ENCODE results near the gene RGS3.

RGS3 gene

GRCh38 chr9:113590991-113591898, 127.7 kb downstream of the RGS3 start:
- H3K27ac Mint-ChIP-seq = peak overlapping the region; percentile 60
- peak; percentile 65 for DNase-seq (ENCODE audit: low spot score)
- H3K4me1 Mint-ChIP-seq (ENCODE audit: low read depth) = peaks cover 28% of the 10 kb centered on the region
- no peaks in the 10 kb centered on the region for H3K9me3 Mint-ChIP-seq
- no peaks in the 10 kb centered on the region for H3K27me3 Mint-ChIP-seq (ENCODE audit: low read depth)
- peaks cover 17% of the 10 kb centered on the region for H3K36me3 Mint-ChIP-seq (ENCODE audit: low read depth)
- no peak overlapping the region for H3K4me3 Mint-ChIP-seq

GRCh38 chr9:113591899-113592625, 128.5 kb downstream of the RGS3 start:
- no peak for DNase-seq (ENCODE audit: low spot score)
- Mint-ChIP-seq H3K4me1 (ENCODE audit: low read depth) (peaks cover 22% of the 10 kb centered on the region), H3K9me3 (no peaks in the 10 kb centered on the region), H3K36me3 (ENCODE audit: low read depth) (peaks cover 18% of the 10 kb centered on the region), H3K27ac (peak overlapping the region; percentile 60), H3K27me3 (ENCODE audit: low read depth) (no peaks in the 10 kb centered on the region), H3K4me3 (no peak overlapping the region)

GRCh38 chr9:113592876-113593575, 129.5 kb downstream of the RGS3 start:
- DNase-seq (ENCODE audit: low spot score) = no peak
- H3K4me1 Mint-ChIP-seq (ENCODE audit: low read depth) = peaks cover 22% of the 10 kb centered on the region
- no peaks in the 10 kb centered on the region for H3K27me3 Mint-ChIP-seq (ENCODE audit: low read depth)
- peak overlapping the region; percentile 56 for H3K27ac Mint-ChIP-seq
- peak overlapping the region; percentile 28 for H3K4me3 Mint-ChIP-seq
- peaks cover 18% of the 10 kb centered on the region for H3K36me3 Mint-ChIP-seq (ENCODE audit: low read depth)
- no peaks in the 10 kb centered on the region for H3K9me3 Mint-ChIP-seq

GRCh38 chr9:113593682-113594281, 130.3 kb downstream of the RGS3 start:
- H3K4me3 Mint-ChIP-seq = no peak overlapping the region
- H3K4me1 Mint-ChIP-seq (ENCODE audit: low read depth) = peaks cover 19% of the 10 kb centered on the region
- no peaks in the 10 kb centered on the region for H3K27me3 Mint-ChIP-seq (ENCODE audit: low read depth)
- peak overlapping the region; percentile 31 for H3K27ac Mint-ChIP-seq
- DNase-seq (ENCODE audit: low spot score) = no peak
- H3K36me3 Mint-ChIP-seq (ENCODE audit: low read depth) = peaks cover 18% of the 10 kb centered on the region
- no peaks in the 10 kb centered on the region for H3K9me3 Mint-ChIP-seq

GRCh38 chr9:113594484-113595299, 131.2 kb downstream of the RGS3 start:
- H3K36me3 Mint-ChIP-seq (ENCODE audit: low read depth) = peaks cover 18% of the 10 kb centered on the region
- no peak overlapping the region for H3K27ac Mint-ChIP-seq
- DNase-seq (ENCODE audit: low spot score) = no peak
- H3K4me3 Mint-ChIP-seq = no peak overlapping the region
- no peaks in the 10 kb centered on the region for H3K9me3 Mint-ChIP-seq
- H3K4me1 Mint-ChIP-seq (ENCODE audit: low read depth) = peaks cover 15% of the 10 kb centered on the region
- no peaks in the 10 kb centered on the region for H3K27me3 Mint-ChIP-seq (ENCODE audit: low read depth)

- H3K27me3 Mint-ChIP-seq (ENCODE audit: low read depth) = no peaks in the 10 kb centered on the region
- H3K36me3 Mint-ChIP-seq (ENCODE audit: low read depth) = peaks cover 16% of the 10 kb centered on the region
- H3K27ac Mint-ChIP-seq = no peak overlapping the region
Measured at GRCh38 chr9:113596616-113597320, 133.2 kb downstream of the RGS3 start.

GRCh38 chr9:113597390-113598241, 134.1 kb downstream of the RGS3 start:
- H3K9me3 Mint-ChIP-seq = no peaks in the 10 kb centered on the region
- DNase-seq (ENCODE audit: low spot score) = no peak
- no peaks in the 10 kb centered on the region for H3K27me3 Mint-ChIP-seq (ENCODE audit: low read depth)
- no peak overlapping the region for H3K27ac Mint-ChIP-seq
- H3K4me3 Mint-ChIP-seq = no peak overlapping the region
- peaks cover 13% of the 10 kb centered on the region for H3K4me1 Mint-ChIP-seq (ENCODE audit: low read depth)
- peaks cover 15% of the 10 kb centered on the region for H3K36me3 Mint-ChIP-seq (ENCODE audit: low read depth)

More at GRCh38 chr9:113596616-113597320, 133.2 kb downstream of the RGS3 start:
- Mint-ChIP-seq H3K4me1 (ENCODE audit: low read depth) (peaks cover 14% of the 10 kb centered on the region), H3K9me3 (no peaks in the 10 kb centered on the region), H3K4me3 (no peak overlapping the region)
- DNase-seq (ENCODE audit: low spot score) = no peak

- H3K4me3 Mint-ChIP-seq = no peak overlapping the region
- H3K4me1 Mint-ChIP-seq (ENCODE audit: low read depth) = peaks cover 8% of the 10 kb centered on the region
- no peak overlapping the region for H3K27ac Mint-ChIP-seq
- DNase-seq (ENCODE audit: low spot score) = no peak
- no peaks in the 10 kb centered on the region for H3K27me3 Mint-ChIP-seq (ENCODE audit: low read depth)
- H3K9me3 Mint-ChIP-seq = no peaks in the 10 kb centered on the region
- H3K36me3 Mint-ChIP-seq (ENCODE audit: low read depth) = peaks cover 11% of the 10 kb centered on the region
Measured at GRCh38 chr9:113598451-113598850, 134.9 kb downstream of the RGS3 start.

GRCh38 chr9:113598883-113599282, 135.4 kb downstream of the RGS3 start:
- H3K9me3 Mint-ChIP-seq = no peaks in the 10 kb centered on the region
- no peak overlapping the region for H3K4me3 Mint-ChIP-seq

GRCh38 chr9:113599646-113600022, 136.1 kb downstream of the RGS3 start:
- Mint-ChIP-seq H3K4me3 (no peak overlapping the region), H3K9me3 (no peaks in the 10 kb centered on the region), H3K4me1 (ENCODE audit: low read depth) (peaks cover 8% of the 10 kb centered on the region), H3K27ac (no peak overlapping the region), H3K36me3 (ENCODE audit: low read depth) (peaks cover 11% of the 10 kb centered on the region), H3K27me3 (ENCODE audit: low read depth) (no peaks in the 10 kb centered on the region)
- no peak for DNase-seq (ENCODE audit: low spot score)

More at GRCh38 chr9:113598883-113599282, 135.4 kb downstream of the RGS3 start:
- Mint-ChIP-seq H3K36me3 (ENCODE audit: low read depth) (peaks cover 11% of the 10 kb centered on the region), H3K27ac (no peak overlapping the region), H3K27me3 (ENCODE audit: low read depth) (no peaks in the 10 kb centered on the region), H3K4me1 (ENCODE audit: low read depth) (peaks cover 8% of the 10 kb centered on the region)
- no peak for DNase-seq (ENCODE audit: low spot score)

- no peaks in the 10 kb centered on the region for H3K27me3 Mint-ChIP-seq (ENCODE audit: low read depth)
Measured at GRCh38 chr9:113600023-113600823, 136.7 kb downstream of the RGS3 start.

More at GRCh38 chr9:113600023-113600823, 136.7 kb downstream of the RGS3 start:
- DNase-seq (ENCODE audit: low spot score) = no peak
- Mint-ChIP-seq H3K4me1 (ENCODE audit: low read depth) (peaks cover 8% of the 10 kb centered on the region), H3K9me3 (no peaks in the 10 kb centered on the region), H3K27ac (no peak overlapping the region), H3K36me3 (ENCODE audit: low read depth) (peaks cover 11% of the 10 kb centered on the region), H3K4me3 (no peak overlapping the region)

Measured in T-helper 2 cell treated with Interferon-gamma antibody and Interleukin-4, amounts not matched to agents 5 μg/mL and 100 μg/mL, for 36 hours (primary cell).